Activated CD4-positive, CD25-positive, alpha-beta regulatory T cell treated with anti-CD3 and anti-CD28 coated beads, Interleukin-2, amount 50 U/mL, for 16 hours (primary cell): ENCODE results near the gene CTBP2.

Source experiments
- DNase-seq: peaks from one replicate; pipeline ENCODE4 v3.0.0-alpha.2; 2020; ENCODE audit warnings: low read depth, low spot score

CTBP2 gene

GRCh38 chr10:125106586-125106985 is 53.8 kb downstream of the CTBP2 start:
- DNase-seq, result no peak

- no peak for DNase-seq
Measured at GRCh38 chr10:125105706-125106255, 54.6 kb downstream of the CTBP2 start.

GRCh38 chr10:125105155-125105554 is 55.2 kb downstream of the CTBP2 start:
- DNase-seq, result no peak

- no peak for DNase-seq
Measured at GRCh38 chr10:125104559-125104958, 55.8 kb downstream of the CTBP2 start.

GRCh38 chr10:125103924-125104323 is 56.4 kb downstream of the CTBP2 start:
- DNase-seq, result no peak

GRCh38 chr10:125103466-125103865 is 56.9 kb downstream of the CTBP2 start:
- no peak for DNase-seq

GRCh38 chr10:125102821-125103220 is 57.5 kb downstream of the CTBP2 start:
- DNase-seq, result no peak

- no peak for DNase-seq
Measured at GRCh38 chr10:125102246-125102645, 58.1 kb downstream of the CTBP2 start.

- no peak for DNase-seq
Measured at GRCh38 chr10:125101581-125101980, 58.8 kb downstream of the CTBP2 start.

- DNase-seq, result no peak
Measured at GRCh38 chr10:125101049-125101448, 59.3 kb downstream of the CTBP2 start.

- no peak for DNase-seq
Measured at GRCh38 chr10:125097409-125098070, 62.8 kb downstream of the CTBP2 start.

- no peak for DNase-seq
Measured at GRCh38 chr10:125096975-125097374, 63.4 kb downstream of the CTBP2 start.

GRCh38 chr10:125096371-125096770 is 64.0 kb downstream of the CTBP2 start:
- DNase-seq, result no peak

- no peak for DNase-seq
Measured at GRCh38 chr10:125095776-125096175, 64.6 kb downstream of the CTBP2 start.

GRCh38 chr10:125095228-125095627 is 65.1 kb downstream of the CTBP2 start:
- no peak for DNase-seq

GRCh38 chr10:125094806-125095205 is 65.6 kb downstream of the CTBP2 start:
- DNase-seq, result no peak

GRCh38 chr10:125093974-125094705 is 66.2 kb downstream of the CTBP2 start:
- no peak for DNase-seq

- DNase-seq, result no peak
Measured at GRCh38 chr10:125093199-125093973, 67.0 kb downstream of the CTBP2 start.

GRCh38 chr10:125092564-125093031 is 67.8 kb downstream of the CTBP2 start:
- DNase-seq, result no peak

GRCh38 chr10:125091891-125092290 is 68.5 kb downstream of the CTBP2 start:
- DNase-seq, result no peak

- DNase-seq, result no peak
Measured at GRCh38 chr10:125089469-125089868, 70.9 kb downstream of the CTBP2 start.

GRCh38 chr10:125087897-125088215 is 72.5 kb downstream of the CTBP2 start:
- no peak for DNase-seq
